Measurements from ENCODE around the gene ADGRA3. TPM values are rescaled to one million over a fixed set of nuclear protein-coding genes. Genes with fewer than 3 reads are reported as not detected.

Gene ADGRA3
- total RNA-seq, 1 experiment from 2014 or later, result 35.0 TPM

- no peak overlapping the region for H3K4me3 Mint-ChIP-seq (ENCODE audit: unreplicated experiment)
- no peak overlapping the region for H3K27ac Mint-ChIP-seq (ENCODE audit: unreplicated experiment)
- H3K27me3 ChIP-seq (replicated peaks; ENCODE audit: control insufficient read depth, insufficient read depth, low read length), result no peaks in the 10 kb centered on the region
- TF ChIP-seq CTCF (IDR thresholded peaks at IDR 0.05; ENCODE audit: insufficient read depth in 1 of 2, low read depth in 1 of 2, low read length in 1 of 2, severe bottlenecking in 1 of 2, unreplicated experiment in 1 of 2), result no peak
- ChIA-PET POLR2A (no interaction called here), CTCF (no interaction called here)
- no peaks in the 10 kb centered on the region for H3K9me3 Mint-ChIP-seq (ENCODE audit: unreplicated experiment)
- peaks cover 12% of the 10 kb centered on the region for H3K4me1 Mint-ChIP-seq (ENCODE audit: low read depth, unreplicated experiment)
- H3K4me1 ChIP-seq, result peaks cover 6% of the 10 kb centered on the region
- no peak overlapping the region for H3K4me3 ChIP-seq (ENCODE audit: low read depth, low read length)
- no peaks in the 10 kb centered on the region for H3K36me3 ChIP-seq (ENCODE audit: control insufficient read depth, insufficient read depth, low read length)
- no TSS peak for BruUV-seq (replicated peaks)
- intact Hi-C loops (cut with micrococcal nuclease; ENCODE audit: unreplicated experiment), result no loop called here
- no peaks in the 10 kb centered on the region for H3K27me3 Mint-ChIP-seq (ENCODE audit: insufficient read depth, unreplicated experiment)
- no peaks in the 10 kb centered on the region for H3K9me3 ChIP-seq
- H3K36me3 Mint-ChIP-seq (ENCODE audit: insufficient read depth, unreplicated experiment), result no peaks in the 10 kb centered on the region
- DNase-seq, result no peak
Observed at GRCh38 chr4:22492987-22493386, 22.9 kb downstream of the ADGRA3 start.

- H3K36me3 ChIP-seq (ENCODE audit: control insufficient read depth, insufficient read depth, low read length), result no peaks in the 10 kb centered on the region
- H3K9me3 Mint-ChIP-seq (ENCODE audit: unreplicated experiment), result no peaks in the 10 kb centered on the region
- no peak for DNase-seq
- H3K27me3 ChIP-seq (replicated peaks; ENCODE audit: control insufficient read depth, insufficient read depth, low read length), result no peaks in the 10 kb centered on the region
- H3K4me3 ChIP-seq (ENCODE audit: low read depth, low read length), result no peak overlapping the region
- H3K9me3 ChIP-seq, result no peaks in the 10 kb centered on the region
- ChIA-PET POLR2A (no interaction called here), CTCF (no interaction called here)
- H3K4me1 Mint-ChIP-seq (ENCODE audit: low read depth, unreplicated experiment), result peaks cover 12% of the 10 kb centered on the region
- H3K4me3 Mint-ChIP-seq (ENCODE audit: unreplicated experiment), result no peak overlapping the region
- no peak for TF ChIP-seq CTCF (IDR thresholded peaks at IDR 0.05; ENCODE audit: insufficient read depth in 1 of 2, low read depth in 1 of 2, low read length in 1 of 2, severe bottlenecking in 1 of 2, unreplicated experiment in 1 of 2)
- BruUV-seq (replicated peaks), result no TSS peak
- no peaks in the 10 kb centered on the region for H3K27me3 Mint-ChIP-seq (ENCODE audit: insufficient read depth, unreplicated experiment)
- no peaks in the 10 kb centered on the region for H3K36me3 Mint-ChIP-seq (ENCODE audit: insufficient read depth, unreplicated experiment)
- peak overlapping the region; percentile 3 for H3K27ac Mint-ChIP-seq (ENCODE audit: unreplicated experiment)
- intact Hi-C loops (cut with micrococcal nuclease; ENCODE audit: unreplicated experiment), result no loop called here
- peaks cover 6% of the 10 kb centered on the region for H3K4me1 ChIP-seq
Observed at GRCh38 chr4:22491939-22492338, 23.9 kb downstream of the ADGRA3 start.

- intact Hi-C loops (cut with micrococcal nuclease; ENCODE audit: unreplicated experiment), result no loop called here
Observed at GRCh38 chr4:22490718-22491315, 25.0 kb downstream of the ADGRA3 start.

More at GRCh38 chr4:22490718-22491315, 25.0 kb downstream of the ADGRA3 start:
- CTCF ChIA-PET, result no interaction called here
- Mint-ChIP-seq H3K4me1 (ENCODE audit: low read depth, unreplicated experiment) (peaks cover 17% of the 10 kb centered on the region), H3K36me3 (ENCODE audit: insufficient read depth, unreplicated experiment) (no peaks in the 10 kb centered on the region), H3K27ac (ENCODE audit: unreplicated experiment) (no peak overlapping the region), H3K27me3 (ENCODE audit: insufficient read depth, unreplicated experiment) (no peaks in the 10 kb centered on the region), H3K4me3 (ENCODE audit: unreplicated experiment) (no peak overlapping the region), H3K9me3 (ENCODE audit: unreplicated experiment) (no peaks in the 10 kb centered on the region)
- Histone ChIP-seq H3K4me1 (peaks cover 6% of the 10 kb centered on the region), H3K9me3 (no peaks in the 10 kb centered on the region), H3K4me3 (ENCODE audit: low read depth, low read length) (peak overlapping the region; percentile 7; the same call in 1 of the 2 replicates), H3K36me3 (ENCODE audit: control insufficient read depth, insufficient read depth, low read length) (no peaks in the 10 kb centered on the region), H3K27me3 (replicated peaks; ENCODE audit: control insufficient read depth, insufficient read depth, low read length) (no peaks in the 10 kb centered on the region)
- BruUV-seq (replicated peaks), result no TSS peak
- no peak for DNase-seq
- TF ChIP-seq CTCF (IDR thresholded peaks at IDR 0.05; ENCODE audit: insufficient read depth in 1 of 2, low read depth in 1 of 2, low read length in 1 of 2, severe bottlenecking in 1 of 2, unreplicated experiment in 1 of 2), result no peak
- POLR2A ChIA-PET, result no interaction called here

Measured in Caco-2 (cell line).